Measurements from ENCODE around the gene CDT1. TPM values are rescaled to one million over a fixed set of nuclear protein-coding genes. Genes with fewer than 3 reads are reported as not detected.

The CDT1 gene
- total RNA-seq, 1 donor from 2014 or later, result 79.6 TPM

GRCh38 chr16:88831838-88832237 lies 28.2 kb downstream of the CDT1 start:
- Mint-ChIP-seq H3K9me3 (no peaks in the 10 kb centered on the region), H3K4me1 (no peaks in the 10 kb centered on the region), H3K27ac (ENCODE audit: unreplicated experiment) (peak overlapping the region; percentile 75), H3K36me3 (ENCODE audit: low read depth) (no peaks in the 10 kb centered on the region), H3K4me3 (no peak overlapping the region), H3K27me3 (ENCODE audit: low read depth) (no peaks in the 10 kb centered on the region)
- DNase-seq (ENCODE audit: low read depth, low spot score), result no peak
- TF ChIP-seq CTCF (conservative IDR thresholded peaks at IDR 0.05), result no peak

- Mint-ChIP-seq H3K36me3 (ENCODE audit: low read depth) (no peaks in the 10 kb centered on the region), H3K27ac (ENCODE audit: unreplicated experiment) (no peak overlapping the region), H3K4me1 (no peaks in the 10 kb centered on the region), H3K9me3 (no peaks in the 10 kb centered on the region), H3K27me3 (ENCODE audit: low read depth) (no peaks in the 10 kb centered on the region), H3K4me3 (no peak overlapping the region)
- no peak for TF ChIP-seq CTCF (conservative IDR thresholded peaks at IDR 0.05)
- no peak for DNase-seq (ENCODE audit: low read depth, low spot score)
Measured at GRCh38 chr16:88833086-88833485, 29.5 kb downstream of the CDT1 start.

- H3K27ac Mint-ChIP-seq (ENCODE audit: unreplicated experiment), result no peak overlapping the region
- H3K36me3 Mint-ChIP-seq (ENCODE audit: low read depth), result no peaks in the 10 kb centered on the region
- no peaks in the 10 kb centered on the region for H3K27me3 Mint-ChIP-seq (ENCODE audit: low read depth)
- no peak overlapping the region for H3K4me3 Mint-ChIP-seq
- no peak for TF ChIP-seq CTCF (conservative IDR thresholded peaks at IDR 0.05)
- H3K9me3 Mint-ChIP-seq, result no peaks in the 10 kb centered on the region
- no peaks in the 10 kb centered on the region for H3K4me1 Mint-ChIP-seq
- DNase-seq (ENCODE audit: low read depth, low spot score), result no peak
Measured at GRCh38 chr16:88834670-88835069, 31.1 kb downstream of the CDT1 start.

GRCh38 chr16:88835383-88835782 lies 31.8 kb downstream of the CDT1 start:
- Mint-ChIP-seq H3K4me3 (no peak overlapping the region), H3K27ac (ENCODE audit: unreplicated experiment) (no peak overlapping the region), H3K36me3 (ENCODE audit: low read depth) (no peaks in the 10 kb centered on the region), H3K9me3 (no peaks in the 10 kb centered on the region), H3K27me3 (ENCODE audit: low read depth) (no peaks in the 10 kb centered on the region), H3K4me1 (no peaks in the 10 kb centered on the region)
- no peak for DNase-seq (ENCODE audit: low read depth, low spot score)
- TF ChIP-seq CTCF (conservative IDR thresholded peaks at IDR 0.05), result no peak

GRCh38 chr16:88835818-88836217 lies 32.2 kb downstream of the CDT1 start:
- Mint-ChIP-seq H3K4me1 (no peaks in the 10 kb centered on the region), H3K36me3 (ENCODE audit: low read depth) (no peaks in the 10 kb centered on the region), H3K9me3 (no peaks in the 10 kb centered on the region), H3K4me3 (no peak overlapping the region), H3K27ac (ENCODE audit: unreplicated experiment) (no peak overlapping the region), H3K27me3 (ENCODE audit: low read depth) (no peaks in the 10 kb centered on the region)
- DNase-seq (ENCODE audit: low read depth, low spot score), result no peak
- TF ChIP-seq CTCF (conservative IDR thresholded peaks at IDR 0.05), result no peak

- no peaks in the 10 kb centered on the region for H3K36me3 Mint-ChIP-seq (ENCODE audit: low read depth)
- no peaks in the 10 kb centered on the region for H3K9me3 Mint-ChIP-seq
- H3K27ac Mint-ChIP-seq (ENCODE audit: unreplicated experiment), result peak overlapping the region; percentile 86
- no peak for TF ChIP-seq CTCF (conservative IDR thresholded peaks at IDR 0.05)
- H3K4me1 Mint-ChIP-seq, result no peaks in the 10 kb centered on the region
- no peaks in the 10 kb centered on the region for H3K27me3 Mint-ChIP-seq (ENCODE audit: low read depth)
- no peak overlapping the region for H3K4me3 Mint-ChIP-seq
- DNase-seq (ENCODE audit: low read depth, low spot score), result no peak
Measured at GRCh38 chr16:88836791-88837190, 33.2 kb downstream of the CDT1 start.

All from neural crest cell (in vitro differentiated cells).